Osteocyte (in vitro differentiated cells): ENCODE measurements around the gene MAP1A. TPM values are rescaled to one million over a fixed set of nuclear protein-coding genes. Genes with fewer than 3 reads are reported as not detected.

Experiments
- DNase-seq: peaks from one replicate; pipeline ENCODE4 v3.0.0; 2021; ENCODE audit warnings: mixed read lengths; ENCODE audit not compliant: unreplicated experiment; ENCODE audit errors: extremely low spot score
- H3K27ac Mint-ChIP-seq: one replicate; pipeline ENCODE4 v1.8.0; 2021; ENCODE audit warnings: mild to moderate bottlenecking, mixed read lengths; ENCODE audit not compliant: unreplicated experiment
- H3K27me3 Mint-ChIP-seq: one replicate; pipeline ENCODE4 v1.8.0; 2021; ENCODE audit warnings: mixed read lengths; ENCODE audit not compliant: unreplicated experiment
- H3K36me3 Mint-ChIP-seq: one replicate; pipeline ENCODE4 v1.8.0; 2021; ENCODE audit warnings: mixed read lengths; ENCODE audit not compliant: unreplicated experiment
- H3K4me1 Mint-ChIP-seq: one replicate; pipeline ENCODE4 v1.8.0; 2021; ENCODE audit warnings: mixed read lengths; ENCODE audit not compliant: unreplicated experiment
- H3K4me3 Mint-ChIP-seq: one replicate; pipeline ENCODE4 v1.8.0; 2021; ENCODE audit warnings: mild to moderate bottlenecking, moderate library complexity, mixed read lengths; ENCODE audit not compliant: unreplicated experiment
- H3K9me3 Mint-ChIP-seq: one replicate; pipeline ENCODE4 v1.8.0; 2021; ENCODE audit warnings: mixed read lengths; ENCODE audit not compliant: unreplicated experiment
- CTCF ChIP-seq: fragments of 200-600 bp; sonication (generic); IDR thresholded peaks from 2 replicates; pipeline ENCODE4 v1.5.0; 2021; ENCODE audit warnings: antibody characterized with exemption, mild to moderate bottlenecking, moderate library complexity
- total RNA-seq: library from RNA; stranded (reverse); gene quantifications from 2 replicates; pipeline ENCODE4 v1.2.1, GENCODE V29; 2021

MAP1A gene
- total RNA-seq, 1 donor from 2014 or later: 27.6 TPM

GRCh38 chr15:43527016-43527801 lies 9.8 kb downstream of the MAP1A start:
- Mint-ChIP-seq H3K9me3 (peaks cover 6% of the 10 kb centered on the region), H3K4me1 (peaks cover 7% of the 10 kb centered on the region), H3K27ac (no peak overlapping the region), H3K4me3 (no peak overlapping the region), H3K36me3 (peaks cover 27% of the 10 kb centered on the region), H3K27me3 (no peaks in the 10 kb centered on the region)
- no peak for TF ChIP-seq CTCF
- no peak for DNase-seq

GRCh38 chr15:43527802-43528541 lies 10.6 kb downstream of the MAP1A start:
- Mint-ChIP-seq H3K27me3 (no peaks in the 10 kb centered on the region), H3K9me3 (peaks cover 5% of the 10 kb centered on the region), H3K4me1 (peaks cover 10% of the 10 kb centered on the region), H3K27ac (no peak overlapping the region), H3K4me3 (no peak overlapping the region), H3K36me3 (peaks cover 20% of the 10 kb centered on the region)
- DNase-seq: no peak
- no peak for TF ChIP-seq CTCF

GRCh38 chr15:43528542-43529007 lies 11.2 kb downstream of the MAP1A start:
- Mint-ChIP-seq H3K27ac (no peak overlapping the region), H3K4me1 (peaks cover 12% of the 10 kb centered on the region), H3K4me3 (no peak overlapping the region), H3K36me3 (peaks cover 14% of the 10 kb centered on the region), H3K9me3 (no peaks in the 10 kb centered on the region), H3K27me3 (no peaks in the 10 kb centered on the region)
- DNase-seq: no peak
- TF ChIP-seq CTCF: no peak

GRCh38 chr15:43529141-43529540 lies 11.7 kb downstream of the MAP1A start:
- H3K4me3 Mint-ChIP-seq: no peak overlapping the region
- no peak overlapping the region for H3K27ac Mint-ChIP-seq
- peaks cover 12% of the 10 kb centered on the region for H3K4me1 Mint-ChIP-seq
- DNase-seq: no peak
- no peaks in the 10 kb centered on the region for H3K27me3 Mint-ChIP-seq
- TF ChIP-seq CTCF: no peak
- H3K9me3 Mint-ChIP-seq: no peaks in the 10 kb centered on the region
- H3K36me3 Mint-ChIP-seq: peaks cover 8% of the 10 kb centered on the region
